Thyroid gland (tissue), 4 donors: ENCODE results near the gene SMIM29.

Experiments used
- CTCF ChIP-seq, 6 experiments: fragments of 200-600 bp in 3 of 6; fragments of 450-650 bp in 3 of 6; sonication (generic) in 3 of 6; IDR thresholded peaks; one replicate each; pipeline ENCODE4 v1.5.1; 2016 to 2019; ENCODE audit warnings: antibody characterized with exemption in 6 of 6, mild to moderate bottlenecking in 2 of 6, inconsistent platforms in 1 of 6, moderate library complexity in 1 of 6
- POLR2A ChIP-seq, 2 donors: fragments of 450-650 bp; IDR thresholded peaks; one replicate each; pipeline ENCODE4 v1.6.1; 2017; ENCODE audit warnings: antibody characterized with exemption in 2 of 2, mild to moderate bottlenecking in 2 of 2, moderate library complexity in 1 of 2

- TF ChIP-seq CTCF (IDR thresholded peaks at IDR 0.05): no peak
- no peak for TF ChIP-seq POLR2A (IDR thresholded peaks at IDR 0.05)
These were observed 15.9 kb downstream of the SMIM29 start for GRCh38 chr6:34232901-34233300.
